OCI-LY3 (cell line): ENCODE measurements around the gene PYGO1.

Source experiments
- CTCF ChIP-seq: fragments of 200-600, 300-600 bp; sonication (generic); IDR thresholded peaks from 2 replicates; pipeline ENCODE4 v1.5.1; 2014; ENCODE audit warnings: antibody characterized with exemption, low read length, low read depth
- EZH2phosphoT487 ChIP-seq: fragments of 200-600 bp; shearing (Covaris generic); IDR thresholded peaks from 2 replicates; pipeline ENCODE4 v1.6.1; 2018; ENCODE audit warnings: antibody characterized with exemption, mixed run types, low read depth

- no peak for TF ChIP-seq CTCF
- no peak for TF ChIP-seq EZH2phosphoT487
Measured at GRCh38 chr15:55587321-55588069, 650 bp downstream of the PYGO1 start.
